Panc1 (cell line): Measurements from ENCODE around the gene NCS1. TPM values are rescaled to one million over a fixed set of nuclear protein-coding genes. Genes with fewer than 3 reads are reported as not detected.

ENCODE experiments used
- ATAC-seq: fragments of 200-7000 bp; cut with Tn5 transposase; 2 replicates; pipeline ENCODE4 v1.9.1; 2020; ENCODE audit warnings: mild to moderate bottlenecking, moderate library complexity
- BruUV-seq: library from RNA; stranded (reverse); fragments of 400-500 nt; replicated peaks from 2 replicates; lab custom pipeline; 2021; lab: Mats Ljungman, UMichigan
- CTCF ChIA-PET: fragments of 300-600 bp; sonication (Branson Sonifier 250); formaldehyde crosslinking; loops from one replicate; lab custom pipeline; 2022; ENCODE audit warnings: antibody characterized with exemption; lab: Charles Lee
- POLR2A ChIA-PET: fragments of 300-600 bp; sonication (Branson Sonifier 250); formaldehyde crosslinking; loops from one replicate; lab custom pipeline; 2022; ENCODE audit warnings: antibody characterized with exemption; lab: Charles Lee
- DNase-seq: peaks from one replicate; pipeline ENCODE4 v3.0.0-alpha.2; 2010; ENCODE audit warnings: low read depth, low spot score
- H3K27ac ChIP-seq: 2 replicates; pipeline ENCODE4 v1.5.1; 2011; ENCODE audit warnings: mild to moderate bottlenecking, low read length, inconsistent platforms
- H3K27me3 ChIP-seq: fragments of 200-500 bp; sonication (Bioruptor generic); 2 replicates; pipeline ENCODE4 v1.6.0; 2014; ENCODE audit warnings: low read length, inconsistent platforms; ENCODE audit not compliant: control insufficient read depth, insufficient read depth
- H3K36me3 ChIP-seq: fragments of 200-500 bp; sonication (Bioruptor generic); 2 replicates; pipeline ENCODE4 v1.5.1; 2014; ENCODE audit warnings: inconsistent platforms, mild to moderate bottlenecking, low read length, moderate library complexity; ENCODE audit not compliant: control insufficient read depth, insufficient read depth
- H3K4me1 ChIP-seq: 2 replicates; pipeline ENCODE4 v1.5.1; 2011; ENCODE audit warnings: inconsistent platforms, mild to moderate bottlenecking, low read length, moderate library complexity; ENCODE audit not compliant: control insufficient read depth, insufficient read depth
- H3K4me3 ChIP-seq, 2 experiments: 2 replicates each; pipeline ENCODE4 v1.5.1; 2011 to 2012; ENCODE audit warnings: low read depth in 2 of 2, low read length in 2 of 2, mild to moderate bottlenecking in 2 of 2, inconsistent platforms in 1 of 2, moderate library complexity in 1 of 2
- H3K9me3 ChIP-seq: fragments of 200-500 bp; sonication (Bioruptor generic); 2 replicates; pipeline ENCODE4 v1.5.1; 2014; ENCODE audit warnings: low read depth, mild to moderate bottlenecking, inconsistent platforms, low read length, moderate library complexity; ENCODE audit not compliant: control insufficient read depth, insufficient read depth
- POLR2AphosphoS5 ChIP-seq: IDR thresholded peaks from 2 replicates; pipeline ENCODE4 v1.6.1; 2012; ENCODE audit warnings: mild to moderate bottlenecking, low read depth, low read length, moderate library complexity
- SIN3A ChIP-seq: IDR thresholded peaks from 2 replicates; pipeline ENCODE4 v1.6.1; 2012; ENCODE audit warnings: low read depth, mild to moderate bottlenecking, low read length, moderate library complexity, borderline replicate concordance; ENCODE audit not compliant: insufficient read depth
- TCF7L2 ChIP-seq: IDR thresholded peaks from 2 replicates; pipeline ENCODE4 v1.6.1; 2011; ENCODE audit warnings: mild to moderate bottlenecking, low read depth, low read length, inconsistent platforms
- in situ Hi-C: cut with HindIII; loops from 2 replicates; pipeline ENCODE4 v1.10.0; 2016; ENCODE audit warnings: low sequenced_read_pairs, low pct_unique_long_range_greater_than_20kb
- intact Hi-C: fragments of 100-400 bp; cut with micrococcal nuclease; formaldehyde crosslinking; loops from one replicate; pipeline ENCODE4 v1.10.0; 2022; ENCODE audit not compliant: unreplicated experiment
- total RNA-seq: library from RNA; stranded (reverse); gene quantifications from one replicate; pipeline ENCODE4 v1.2.1, GENCODE V29; 2021; ENCODE audit not compliant: unreplicated experiment
- TF ChIP-seq, protein P1 (sequence below): fragments of 450-650 bp; IDR thresholded peaks from 2 replicates; pipeline ENCODE4 v1.5.1; 2017; ENCODE audit warnings: mild to moderate bottlenecking
- TF ChIP-seq, protein P2 (sequence below), 2 experiments: IDR thresholded peaks; 2 replicates each; pipeline ENCODE4 v1.6.1; 2011 to 2012; ENCODE audit warnings: low read depth in 2 of 2, control low read depth in 1 of 2, low read length in 1 of 2, mild to moderate bottlenecking in 1 of 2, moderate library complexity in 1 of 2; ENCODE audit not compliant: insufficient read depth in 1 of 2

NCS1 gene
- total RNA-seq, 1 experiment from 2014 or later, result 31.6 TPM

DNA sequence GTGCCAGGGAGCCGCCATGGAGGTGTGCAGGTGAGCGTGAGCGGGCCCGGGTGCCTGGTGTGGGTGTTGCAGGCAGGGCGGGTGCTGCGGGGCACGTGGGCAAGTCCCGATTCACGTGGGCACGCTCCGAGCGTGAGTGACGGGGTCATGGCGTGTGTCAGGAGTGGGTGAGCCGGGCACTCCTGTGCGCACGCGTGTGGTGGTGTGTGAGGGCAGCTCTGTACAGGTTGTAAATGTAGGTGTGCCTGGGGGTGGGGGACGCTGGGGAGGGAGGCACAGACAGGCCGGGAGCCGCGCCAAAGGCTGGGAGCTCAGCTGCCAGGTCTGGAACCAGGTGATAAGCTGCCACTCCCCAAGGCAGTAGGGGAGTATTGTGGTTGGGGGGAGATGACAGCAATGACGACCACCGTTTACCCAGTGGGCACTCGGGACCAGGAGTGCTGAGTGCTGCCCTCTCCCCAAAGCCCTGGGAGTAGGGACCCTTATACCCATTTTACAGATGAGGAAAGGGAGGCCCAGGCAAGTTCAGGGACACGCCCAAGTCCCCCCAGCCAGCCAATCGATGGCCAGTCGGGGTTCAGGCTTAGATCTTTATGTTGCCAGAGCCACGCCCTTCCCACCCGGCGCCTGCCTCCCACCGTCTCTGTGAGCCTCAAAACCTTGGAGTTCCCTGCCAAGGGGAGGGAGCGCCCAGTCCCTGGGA lies 9.6 kb downstream of the NCS1 start:
- in situ Hi-C loops, result no loop called here
- ATAC-seq, result no peak
- intact Hi-C loops, result no loop called here
- peaks cover 31% of the 10 kb centered on the region for H3K4me1 ChIP-seq
- ChIA-PET CTCF (no interaction called here), POLR2A (no interaction called here)
- H3K27me3 ChIP-seq, result no peaks in the 10 kb centered on the region
- no TSS peak for BruUV-seq
- no peak overlapping the region for H3K4me3 ChIP-seq
- no peak overlapping the region for H3K27ac ChIP-seq
- DNase-seq, result no peak
- TF ChIP-seq, protein P1, sequence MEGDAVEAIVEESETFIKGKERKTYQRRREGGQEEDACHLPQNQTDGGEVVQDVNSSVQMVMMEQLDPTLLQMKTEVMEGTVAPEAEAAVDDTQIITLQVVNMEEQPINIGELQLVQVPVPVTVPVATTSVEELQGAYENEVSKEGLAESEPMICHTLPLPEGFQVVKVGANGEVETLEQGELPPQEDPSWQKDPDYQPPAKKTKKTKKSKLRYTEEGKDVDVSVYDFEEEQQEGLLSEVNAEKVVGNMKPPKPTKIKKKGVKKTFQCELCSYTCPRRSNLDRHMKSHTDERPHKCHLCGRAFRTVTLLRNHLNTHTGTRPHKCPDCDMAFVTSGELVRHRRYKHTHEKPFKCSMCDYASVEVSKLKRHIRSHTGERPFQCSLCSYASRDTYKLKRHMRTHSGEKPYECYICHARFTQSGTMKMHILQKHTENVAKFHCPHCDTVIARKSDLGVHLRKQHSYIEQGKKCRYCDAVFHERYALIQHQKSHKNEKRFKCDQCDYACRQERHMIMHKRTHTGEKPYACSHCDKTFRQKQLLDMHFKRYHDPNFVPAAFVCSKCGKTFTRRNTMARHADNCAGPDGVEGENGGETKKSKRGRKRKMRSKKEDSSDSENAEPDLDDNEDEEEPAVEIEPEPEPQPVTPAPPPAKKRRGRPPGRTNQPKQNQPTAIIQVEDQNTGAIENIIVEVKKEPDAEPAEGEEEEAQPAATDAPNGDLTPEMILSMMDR, result no peak
- TF ChIP-seq SIN3A, result no peak
- TF ChIP-seq POLR2AphosphoS5, result no peak
- TF ChIP-seq, protein P2, sequence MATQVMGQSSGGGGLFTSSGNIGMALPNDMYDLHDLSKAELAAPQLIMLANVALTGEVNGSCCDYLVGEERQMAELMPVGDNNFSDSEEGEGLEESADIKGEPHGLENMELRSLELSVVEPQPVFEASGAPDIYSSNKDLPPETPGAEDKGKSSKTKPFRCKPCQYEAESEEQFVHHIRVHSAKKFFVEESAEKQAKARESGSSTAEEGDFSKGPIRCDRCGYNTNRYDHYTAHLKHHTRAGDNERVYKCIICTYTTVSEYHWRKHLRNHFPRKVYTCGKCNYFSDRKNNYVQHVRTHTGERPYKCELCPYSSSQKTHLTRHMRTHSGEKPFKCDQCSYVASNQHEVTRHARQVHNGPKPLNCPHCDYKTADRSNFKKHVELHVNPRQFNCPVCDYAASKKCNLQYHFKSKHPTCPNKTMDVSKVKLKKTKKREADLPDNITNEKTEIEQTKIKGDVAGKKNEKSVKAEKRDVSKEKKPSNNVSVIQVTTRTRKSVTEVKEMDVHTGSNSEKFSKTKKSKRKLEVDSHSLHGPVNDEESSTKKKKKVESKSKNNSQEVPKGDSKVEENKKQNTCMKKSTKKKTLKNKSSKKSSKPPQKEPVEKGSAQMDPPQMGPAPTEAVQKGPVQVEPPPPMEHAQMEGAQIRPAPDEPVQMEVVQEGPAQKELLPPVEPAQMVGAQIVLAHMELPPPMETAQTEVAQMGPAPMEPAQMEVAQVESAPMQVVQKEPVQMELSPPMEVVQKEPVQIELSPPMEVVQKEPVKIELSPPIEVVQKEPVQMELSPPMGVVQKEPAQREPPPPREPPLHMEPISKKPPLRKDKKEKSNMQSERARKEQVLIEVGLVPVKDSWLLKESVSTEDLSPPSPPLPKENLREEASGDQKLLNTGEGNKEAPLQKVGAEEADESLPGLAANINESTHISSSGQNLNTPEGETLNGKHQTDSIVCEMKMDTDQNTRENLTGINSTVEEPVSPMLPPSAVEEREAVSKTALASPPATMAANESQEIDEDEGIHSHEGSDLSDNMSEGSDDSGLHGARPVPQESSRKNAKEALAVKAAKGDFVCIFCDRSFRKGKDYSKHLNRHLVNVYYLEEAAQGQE (IDR thresholded peaks at IDR 0.05; ENCODE audit: insufficient read depth in 1 of 2, low read depth in 2 of 2, low read length in 1 of 2), result no peak
- TF ChIP-seq TCF7L2, result no peak
- no peaks in the 10 kb centered on the region for H3K36me3 ChIP-seq
- no peaks in the 10 kb centered on the region for H3K9me3 ChIP-seq

DNA sequence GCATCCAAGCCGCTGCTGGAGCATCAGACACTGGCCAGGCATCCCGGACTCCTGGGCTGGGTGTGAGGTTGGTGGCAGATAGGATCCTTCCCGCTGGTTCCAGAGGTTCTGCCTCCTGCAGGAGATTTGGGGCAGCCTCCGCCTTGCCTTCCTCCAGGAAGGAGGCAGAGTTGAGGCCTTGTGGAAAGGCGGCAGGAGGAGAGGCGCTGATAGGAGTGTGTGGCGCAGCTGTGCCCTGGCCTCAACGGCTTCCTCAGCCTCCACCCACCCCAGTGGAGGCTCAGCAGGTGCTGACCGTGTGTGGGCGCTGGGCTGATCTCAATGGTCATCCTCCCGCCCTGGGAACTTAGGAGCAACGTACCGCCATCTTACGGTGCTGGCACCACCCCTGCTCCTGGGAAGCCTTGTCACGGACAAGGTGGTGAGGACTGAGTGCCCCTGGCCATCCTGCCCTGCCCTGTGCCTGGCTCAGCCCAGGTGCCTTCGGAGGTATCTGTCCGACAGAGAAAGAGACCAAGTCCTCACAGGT lies 10.2 kb downstream of the NCS1 start:
- H3K36me3 ChIP-seq, result no peaks in the 10 kb centered on the region
- H3K27ac ChIP-seq, result peak overlapping the region; percentile 71
- ChIA-PET CTCF (no interaction called here), POLR2A (no interaction called here)
- DNase-seq, result no peak
- no peak overlapping the region for H3K4me3 ChIP-seq
- no TSS peak for BruUV-seq
- in situ Hi-C loops, result no loop called here
- H3K4me1 ChIP-seq, result peaks cover 33% of the 10 kb centered on the region
- TF ChIP-seq SIN3A (no peak), POLR2AphosphoS5 (no peak), TCF7L2 (no peak)
- TF ChIP-seq, protein P1, result no peak
- TF ChIP-seq, protein P2 (IDR thresholded peaks at IDR 0.05; ENCODE audit: insufficient read depth in 1 of 2, low read depth in 2 of 2, low read length in 1 of 2), result no peak
- no peak for ATAC-seq
- no peaks in the 10 kb centered on the region for H3K27me3 ChIP-seq
- no peaks in the 10 kb centered on the region for H3K9me3 ChIP-seq
- intact Hi-C loops, result no loop called here
